HG03175 (cell line): ENCODE results near the gene METRN.
"Not testable (repeated sequence)": the region's sequence is repeated elsewhere in the genome, so short reads cannot be mapped to it uniquely, and the experiment has no call there.

ENCODE experiments used
- ATAC-seq: cut with Tn5 transposase; IDR thresholded peaks from one replicate; pipeline ENCODE4 v1.9.1; 2021; ENCODE audit warnings: mild to moderate bottlenecking, moderate library complexity; ENCODE audit not compliant: unreplicated experiment

Gene METRN

GRCh38 chr16:691242-691641, 23.7 kb upstream of the METRN start:
- ATAC-seq: not testable (repeated sequence)

GRCh38 chr16:692356-693108, 22.4 kb upstream of the METRN start:
- no peak for ATAC-seq

DNA sequence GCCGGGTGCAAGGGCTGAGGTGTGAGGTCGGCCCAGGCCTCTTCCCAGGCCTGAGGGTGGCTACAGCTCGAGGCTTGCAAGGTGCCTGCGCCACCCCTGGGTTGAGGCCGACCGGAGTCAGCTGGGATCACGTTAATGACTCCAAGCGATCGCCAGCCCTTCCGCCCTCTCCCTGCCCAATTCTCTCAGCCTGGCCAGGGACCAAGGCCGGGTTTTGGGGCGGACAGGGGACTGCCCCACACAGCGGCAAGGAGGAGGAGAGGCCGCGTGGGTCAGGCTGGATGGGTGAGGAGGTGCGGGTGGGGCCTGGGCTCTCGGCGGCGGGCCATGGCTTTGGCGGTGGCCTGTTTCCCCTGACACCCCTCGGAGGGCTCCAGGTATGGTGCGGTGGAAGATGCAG, 21.6 kb upstream of the METRN start:
- ATAC-seq: no peak

DNA sequence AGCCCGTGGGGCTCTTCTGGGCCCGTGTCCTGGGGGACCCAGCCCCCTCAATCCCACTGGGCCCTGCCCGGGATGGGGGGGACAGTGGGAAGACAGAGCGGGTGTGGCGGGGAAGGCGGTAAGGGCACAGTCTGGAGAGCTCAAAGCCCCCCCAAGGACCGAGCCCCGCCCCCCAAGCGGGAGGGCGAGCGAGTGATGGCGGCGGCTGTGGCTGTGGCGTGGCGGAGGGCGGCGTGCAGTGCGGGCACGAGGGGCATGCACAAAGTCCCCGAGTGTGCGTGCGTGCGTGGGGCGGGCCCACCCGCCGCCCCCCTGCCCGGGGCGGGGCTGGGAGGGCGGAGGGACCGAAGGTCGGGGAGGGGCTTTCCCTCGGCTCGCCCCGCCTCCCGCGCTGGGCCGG, 21.2 kb upstream of the METRN start:
- ATAC-seq: no peak

DNA sequence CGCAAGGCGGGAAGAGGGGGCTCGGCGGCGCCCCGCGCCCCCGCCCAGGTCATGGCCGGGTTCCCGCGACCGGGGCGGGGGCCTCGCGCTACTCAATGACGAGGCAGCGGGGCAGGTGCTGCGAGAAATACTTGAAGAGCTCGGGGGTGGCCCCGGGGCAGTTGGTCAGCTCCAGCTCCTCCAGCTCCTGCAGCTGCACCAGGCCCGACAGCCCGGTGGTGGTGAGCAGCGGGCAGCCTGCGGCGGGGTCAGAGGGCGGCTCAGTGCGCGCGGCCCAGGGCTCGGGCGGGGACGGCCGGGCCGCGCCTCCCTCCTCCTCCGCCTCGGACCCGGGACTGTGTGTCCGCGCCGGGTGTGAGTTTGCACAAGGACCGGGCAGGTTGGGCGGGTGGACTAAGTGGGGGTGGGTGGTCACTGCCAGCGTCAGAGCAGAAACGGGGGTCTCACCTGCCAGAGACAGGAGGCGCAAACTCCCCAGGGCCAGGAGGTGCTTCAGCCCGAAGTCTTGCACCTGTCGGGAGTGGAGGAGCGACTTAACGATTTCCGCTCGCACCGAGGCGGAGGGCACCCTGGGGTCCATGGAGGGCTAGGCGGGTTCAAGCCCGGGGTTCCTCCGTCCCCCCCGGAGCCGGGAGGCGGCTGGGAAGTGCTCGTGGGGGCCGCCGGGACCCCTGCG, 20.6 kb upstream of the METRN start:
- ATAC-seq: no peak

DNA sequence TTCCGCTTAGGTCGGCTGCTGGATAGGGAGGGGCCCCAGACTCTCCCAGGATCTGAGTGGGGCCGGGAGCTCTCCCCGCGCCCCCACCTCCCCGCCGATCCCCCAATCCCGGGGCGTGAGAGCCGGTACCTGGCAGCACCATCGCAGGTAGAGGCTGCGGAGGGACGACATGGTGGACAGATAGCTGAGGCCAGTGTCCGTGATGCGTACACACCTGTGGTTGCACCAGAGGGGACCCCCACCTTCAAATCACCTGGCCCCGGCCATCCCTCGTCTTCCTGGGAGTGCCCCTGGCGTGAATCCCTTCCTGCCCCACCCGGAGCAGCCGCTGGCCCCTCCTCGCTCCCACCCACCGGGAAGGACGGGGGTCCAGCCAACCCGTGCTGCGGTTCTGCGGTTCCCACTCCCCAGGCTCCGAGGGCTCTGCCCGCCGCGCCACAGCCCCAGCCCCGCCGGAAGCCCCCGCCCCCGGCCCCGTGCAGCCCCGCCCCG, 20.0 kb upstream of the METRN start:
- ATAC-seq: no peak

DNA sequence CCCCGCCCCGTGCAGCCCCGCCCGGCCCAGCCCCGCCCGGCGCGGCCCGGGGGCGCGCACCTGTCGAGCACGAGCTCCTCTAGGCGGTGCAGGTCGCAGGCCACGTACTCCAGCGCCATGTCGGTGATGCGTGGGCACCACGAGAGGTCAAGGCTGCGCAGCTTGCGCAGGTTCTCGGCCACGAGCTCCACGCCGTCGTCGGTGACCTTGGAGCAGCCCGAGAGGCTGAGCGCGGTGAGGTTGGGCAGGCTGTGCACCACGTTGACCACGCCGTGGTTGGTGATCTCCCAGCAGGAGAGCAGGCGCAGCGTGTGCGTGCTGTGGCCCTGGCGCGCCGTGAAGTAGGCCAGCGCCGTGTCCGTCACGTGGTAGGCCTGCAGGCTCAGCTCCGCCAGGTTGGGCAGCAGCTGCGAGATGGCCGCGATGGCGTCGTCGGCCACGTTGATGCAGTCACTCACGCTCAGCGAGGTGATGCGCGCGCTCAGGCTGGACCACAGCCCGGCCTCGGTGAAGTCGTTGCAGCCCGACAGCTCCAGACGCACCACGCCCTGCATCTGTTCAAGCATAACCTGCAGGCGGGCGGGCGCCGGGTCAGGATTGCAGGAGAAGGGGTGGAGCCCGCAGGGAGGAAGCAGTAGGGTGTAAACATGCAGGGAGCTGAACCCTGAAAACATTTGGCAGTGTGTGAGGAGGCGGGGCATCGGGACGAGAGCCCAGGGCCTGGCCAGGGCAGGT, 19.4 kb upstream of the METRN start:
- ATAC-seq: no peak

DNA sequence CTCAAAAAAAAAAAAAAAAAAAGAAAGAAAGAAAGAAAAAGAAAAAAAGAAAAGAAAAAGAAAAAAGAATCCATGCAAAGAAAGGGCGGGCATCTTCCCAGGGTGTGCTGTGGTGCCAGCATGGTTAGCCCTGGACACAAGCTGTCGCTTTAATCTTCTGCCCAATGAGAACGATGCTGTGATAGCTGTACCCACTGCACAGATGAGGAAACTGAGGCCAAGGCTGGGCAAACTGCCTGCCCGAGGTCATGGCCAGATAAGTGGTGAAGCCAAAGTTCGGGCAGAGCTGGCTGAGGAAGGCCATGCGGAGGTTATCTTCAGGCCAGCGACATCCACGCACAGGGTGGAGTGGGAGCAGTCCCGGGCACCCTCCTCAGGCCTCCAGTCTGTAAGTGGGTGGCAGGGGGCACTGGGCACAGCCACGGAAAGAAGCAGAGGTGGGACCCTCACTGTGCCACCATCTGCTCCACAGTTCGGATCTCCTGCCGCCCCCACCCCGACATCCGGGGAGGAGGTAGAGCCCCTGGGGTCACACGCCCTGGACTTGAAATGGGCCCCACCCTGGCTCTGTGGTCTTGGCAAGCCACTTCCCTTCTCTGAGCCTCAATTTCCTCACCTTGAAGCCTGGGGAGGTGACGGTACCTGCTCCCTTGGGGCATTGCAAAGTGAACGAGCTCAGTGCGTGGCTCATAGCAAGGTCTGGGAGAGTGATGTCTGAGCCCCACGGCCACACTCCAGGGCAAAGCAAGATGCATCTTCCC, 15.8 kb upstream of the METRN start:
- ATAC-seq: no peak

GRCh38 chr16:700684-701584, 14.0 kb upstream of the METRN start:
- ATAC-seq: no peak

DNA sequence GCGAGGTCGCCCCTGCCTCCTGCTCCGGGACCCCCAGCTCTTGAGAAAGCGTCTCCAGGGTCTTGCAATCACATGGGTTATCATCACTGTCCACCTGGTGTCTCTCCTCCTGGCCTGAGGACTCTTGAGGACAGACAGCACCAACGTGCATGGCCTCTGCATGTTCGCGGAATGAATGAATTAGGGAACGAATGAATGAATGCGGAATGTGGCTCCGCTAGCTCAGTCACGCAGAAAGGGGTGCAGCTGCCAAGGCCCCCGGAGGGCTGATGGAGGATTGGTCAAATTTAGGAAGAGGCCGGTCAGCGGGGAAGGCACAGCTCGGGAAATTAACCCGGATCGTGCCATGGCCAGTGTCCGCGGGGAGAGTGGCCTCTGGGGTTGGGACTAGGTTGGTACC, 12.6 kb upstream of the METRN start:
- ATAC-seq: no peak

DNA sequence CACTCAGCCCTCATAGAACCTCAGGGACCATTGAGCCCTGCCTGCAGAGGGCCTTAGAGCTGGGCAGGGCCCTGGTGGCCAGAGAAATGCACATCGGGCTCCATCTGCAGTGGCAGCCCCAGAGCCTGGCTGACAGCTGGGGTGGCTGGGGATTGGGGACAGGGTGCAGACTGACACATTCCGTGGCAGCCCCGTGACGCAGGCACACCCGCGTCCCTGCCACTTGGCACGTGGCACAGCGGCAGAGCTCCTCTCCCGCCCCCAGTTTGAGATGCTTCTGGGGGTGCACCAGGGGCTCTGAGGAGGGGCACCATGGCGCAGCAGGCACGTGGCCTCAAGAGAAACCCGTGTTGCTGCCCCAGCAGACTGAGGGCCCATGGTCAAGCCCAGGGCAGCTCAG, 11.5 kb upstream of the METRN start:
- ATAC-seq: no peak

DNA sequence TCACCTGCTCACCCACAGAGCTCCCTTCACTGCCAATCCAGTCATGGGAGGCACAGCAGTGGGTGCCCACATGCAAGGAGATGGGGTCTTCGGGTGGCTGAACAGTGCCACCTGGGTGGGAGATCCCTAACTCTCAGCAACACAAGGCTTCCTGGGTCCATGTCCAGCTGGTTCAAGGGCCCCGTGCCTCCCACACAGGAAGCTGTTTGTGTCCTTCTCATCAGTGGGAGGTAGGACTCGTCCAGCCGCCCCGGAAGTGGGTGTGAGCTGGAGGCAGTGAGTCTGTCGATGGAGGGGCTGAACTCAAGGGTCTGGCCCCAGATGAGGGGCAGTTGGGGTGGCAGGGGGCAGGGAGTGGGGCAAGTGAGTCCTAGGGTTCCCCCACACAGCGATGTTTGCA, 10.9 kb upstream of the METRN start:
- ATAC-seq: no peak

DNA sequence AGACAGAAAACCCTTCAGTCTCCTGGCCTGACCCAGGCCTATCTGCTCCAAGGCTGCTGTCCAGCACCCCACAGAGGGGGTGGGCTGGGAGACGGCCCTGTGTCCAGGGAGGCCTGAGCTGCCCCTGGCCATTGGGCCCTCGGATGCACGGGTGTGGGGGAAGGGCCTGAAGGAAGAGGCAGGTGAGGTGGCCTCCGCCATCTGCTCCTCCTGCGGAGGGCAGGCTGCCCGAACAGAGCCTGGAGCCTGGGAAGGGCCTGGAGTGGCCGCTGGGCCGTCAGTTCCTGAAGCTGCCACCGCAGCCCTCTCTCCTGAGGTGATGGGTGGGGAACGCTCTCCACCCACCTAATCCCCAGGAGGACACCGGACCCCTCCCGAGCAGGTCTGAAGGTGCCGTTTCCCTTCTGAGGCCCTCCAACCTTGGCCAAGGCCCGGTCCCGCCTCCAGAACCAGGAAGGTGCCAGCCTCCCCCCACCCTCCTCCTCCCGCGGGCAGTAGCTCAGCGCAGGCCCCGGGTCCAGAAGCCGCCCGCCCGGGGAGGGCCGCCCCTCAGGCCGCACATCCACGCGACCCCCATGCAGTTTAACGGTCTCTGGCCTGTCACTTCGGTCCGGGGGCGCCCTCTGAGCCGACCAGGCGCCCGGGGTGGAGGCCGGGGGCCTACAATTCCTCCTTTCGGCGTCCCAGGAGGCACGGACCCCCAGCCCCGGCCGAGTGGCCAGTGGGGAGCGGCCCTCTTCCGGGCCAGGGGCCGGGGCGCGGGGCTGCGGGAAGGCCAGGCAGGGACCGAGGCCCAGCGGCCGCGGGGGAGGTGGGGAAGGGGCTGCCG, 10.2 kb upstream of the METRN start:
- no peak for ATAC-seq

- no peak for ATAC-seq
Measured at GRCh38 chr16:705431-706188, 9.3 kb upstream of the METRN start, which contains the start of gene FBXL16. TSS of gene FBXL16 (minus strand) at chr16:705801. CDS start at chr16:697405, 8,396 bp downstream.

DNA sequence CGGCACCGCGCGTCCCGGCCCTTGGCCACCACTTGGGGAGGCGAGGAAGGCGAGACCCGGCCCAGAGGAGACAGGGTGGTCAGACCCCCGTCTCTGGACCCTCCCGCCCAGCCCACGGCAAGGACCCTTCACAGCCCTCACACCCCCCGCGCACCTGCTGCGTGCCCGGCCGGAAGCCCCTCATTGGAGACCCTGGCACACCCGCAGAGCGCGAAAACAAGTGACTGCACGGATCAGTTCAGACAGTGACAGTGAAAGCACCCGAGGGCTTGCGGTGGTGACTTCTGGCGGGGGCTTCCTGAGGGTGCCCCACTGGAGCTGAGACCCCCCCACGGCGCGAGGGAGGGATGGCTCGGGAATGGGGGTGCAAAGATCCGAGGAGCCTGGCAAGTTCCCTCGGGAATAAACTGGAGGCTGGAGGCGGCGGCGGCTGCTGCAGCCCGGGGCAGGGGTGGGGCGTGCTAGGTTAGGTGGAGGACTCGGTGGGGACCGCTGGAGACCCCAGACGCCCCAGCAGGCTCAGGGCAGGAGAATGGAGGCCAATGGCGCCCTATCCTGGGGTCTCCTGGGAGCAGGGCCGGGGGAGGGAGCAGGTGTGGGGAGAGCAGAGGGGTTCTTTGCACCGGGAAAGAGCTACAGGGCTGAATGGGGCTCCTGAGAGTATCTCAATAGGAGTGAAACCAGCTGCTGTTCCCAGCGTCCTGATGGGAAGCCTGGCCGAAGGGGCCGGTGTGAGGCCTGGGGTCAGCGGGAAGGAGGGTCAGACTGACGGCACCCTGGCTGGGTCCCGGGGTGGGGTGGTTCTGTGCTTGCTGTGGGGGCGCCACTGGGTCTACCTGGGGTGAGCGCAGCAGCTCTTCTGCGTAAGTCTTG, 8.5 kb upstream of the METRN start:
- no peak for ATAC-seq

- no peak for ATAC-seq
Measured at GRCh38 chr16:707062-707538, 7.8 kb upstream of the METRN start.

GRCh38 chr16:708019-708418, 6.9 kb upstream of the METRN start:
- ATAC-seq: no peak
